ENCODE measurements around the gene RGR. TPM values are rescaled to one million over a fixed set of nuclear protein-coding genes. Genes with fewer than 3 reads are reported as not detected.

RGR gene
- total RNA-seq, 1 experiment from 2014 or later: not detected

DNA sequence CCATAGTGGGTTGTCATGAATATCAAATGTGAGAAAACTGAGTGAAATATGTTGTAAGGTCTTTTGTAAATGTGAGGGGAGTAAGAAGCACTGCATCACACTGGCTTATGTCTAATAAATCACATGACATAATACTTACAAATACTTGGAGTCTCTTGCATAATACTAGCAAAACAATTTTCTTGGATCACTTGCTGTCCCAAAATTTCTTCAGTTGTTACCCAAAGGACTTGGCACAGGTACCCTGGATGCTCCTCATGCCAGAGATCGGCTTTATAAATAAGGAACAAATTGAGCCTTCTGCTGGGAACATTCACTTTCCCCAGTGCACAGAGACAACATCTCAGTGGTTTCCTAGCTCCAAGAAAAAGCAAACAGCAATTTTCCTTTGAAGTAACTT, 14.5 kb upstream of the RGR start:
- Histone ChIP-seq H3K27me3 (ENCODE audit: insufficient read depth, low read length) (peaks cover 29% of the 10 kb centered on the region), H3K27ac (ENCODE audit: low read depth, low read length) (no peak overlapping the region), H2AFZ (ENCODE audit: low read depth, low read length, poor library complexity, severe bottlenecking) (no peak overlapping the region), H3K9me2 (ENCODE audit: insufficient read depth) (no peaks in the 10 kb centered on the region), H3K4me3 (replicated peaks in 1 of 2; ENCODE audit: low read depth in 1 of 2, low read length in 2 of 2) (no peak overlapping the region), H3K36me3 (ENCODE audit: control insufficient read depth in 1 of 2, insufficient read depth in 2 of 2, low read length in 2 of 2) (no peaks in the 10 kb centered on the region), H3K9me3 (ENCODE audit: control insufficient read depth in 1 of 2, insufficient read depth in 1 of 2, low read depth in 1 of 2, low read length in 2 of 2) (no peaks in the 10 kb centered on the region), H3K4me1 (ENCODE audit: control insufficient read depth in 1 of 2, insufficient read depth in 2 of 2, low read length in 2 of 2) (no peaks in the 10 kb centered on the region), H3K79me2 (ENCODE audit: insufficient read depth, low read length) (no peaks in the 10 kb centered on the region), H4K20me1 (ENCODE audit: insufficient read depth) (no peaks in the 10 kb centered on the region), H3K4me2 (ENCODE audit: low read length) (no peak overlapping the region), H3K9ac (ENCODE audit: low read length) (no peak overlapping the region)
- DNase-seq (ENCODE audit: low read depth, low spot score) (no peak), ATAC-seq (no peak)
- ChIA-PET RAD21 (ENCODE audit: low non-redundant PET in 1 of 2, low total read pairs in 2 of 2, uncharacterized antibody in 2 of 2, unreplicated experiment in 2 of 2) (no interaction called here), CTCF (no interaction called here), POLR2A (no interaction called here)
- intact Hi-C loops (cut with micrococcal nuclease): no loop called here
- TF ChIP-seq, protein P1, sequence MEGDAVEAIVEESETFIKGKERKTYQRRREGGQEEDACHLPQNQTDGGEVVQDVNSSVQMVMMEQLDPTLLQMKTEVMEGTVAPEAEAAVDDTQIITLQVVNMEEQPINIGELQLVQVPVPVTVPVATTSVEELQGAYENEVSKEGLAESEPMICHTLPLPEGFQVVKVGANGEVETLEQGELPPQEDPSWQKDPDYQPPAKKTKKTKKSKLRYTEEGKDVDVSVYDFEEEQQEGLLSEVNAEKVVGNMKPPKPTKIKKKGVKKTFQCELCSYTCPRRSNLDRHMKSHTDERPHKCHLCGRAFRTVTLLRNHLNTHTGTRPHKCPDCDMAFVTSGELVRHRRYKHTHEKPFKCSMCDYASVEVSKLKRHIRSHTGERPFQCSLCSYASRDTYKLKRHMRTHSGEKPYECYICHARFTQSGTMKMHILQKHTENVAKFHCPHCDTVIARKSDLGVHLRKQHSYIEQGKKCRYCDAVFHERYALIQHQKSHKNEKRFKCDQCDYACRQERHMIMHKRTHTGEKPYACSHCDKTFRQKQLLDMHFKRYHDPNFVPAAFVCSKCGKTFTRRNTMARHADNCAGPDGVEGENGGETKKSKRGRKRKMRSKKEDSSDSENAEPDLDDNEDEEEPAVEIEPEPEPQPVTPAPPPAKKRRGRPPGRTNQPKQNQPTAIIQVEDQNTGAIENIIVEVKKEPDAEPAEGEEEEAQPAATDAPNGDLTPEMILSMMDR (IDR thresholded peaks at IDR 0.05 in 2 of 3, conservative IDR thresholded peaks at IDR 0.05 in 1 of 3; ENCODE audit: borderline replicate concordance in 1 of 3, insufficient read depth in 1 of 3, low read depth in 2 of 3, low read length in 2 of 3): no peak
- TF ChIP-seq SRF (IDR thresholded peaks at IDR 0.05; ENCODE audit: low read depth) (no peak), ELF1 (IDR thresholded peaks at IDR 0.05; ENCODE audit: borderline replicate concordance, low read depth) (no peak), EGR1 (IDR thresholded peaks at IDR 0.05; ENCODE audit: low read depth) (no peak), YY1 (IDR thresholded peaks at IDR 0.05; ENCODE audit: extremely low read depth, insufficient replicate concordance, low read depth, low read length) (no peak), POLR2A (IDR thresholded peaks at IDR 0.05; ENCODE audit: borderline replicate concordance, extremely low read depth, insufficient read depth, insufficient read length) (no peak), RAD21 (IDR thresholded peaks at IDR 0.05; ENCODE audit: low read depth) (no peak), TCF7L2 (IDR thresholded peaks at IDR 0.05; ENCODE audit: borderline replicate concordance, extremely low read depth, insufficient read depth, insufficient read length) (no peak), JUND (IDR thresholded peaks at IDR 0.05) (no peak), SP1 (IDR thresholded peaks at IDR 0.05; ENCODE audit: low read depth) (no peak), EZH2 (IDR thresholded peaks at IDR 0.05) (no peak), EZH2phosphoT487 (IDR thresholded peaks at IDR 0.05; ENCODE audit: borderline replicate concordance) (no peak), SIN3A (IDR thresholded peaks at IDR 0.05; ENCODE audit: low read depth) (no peak)
- TF ChIP-seq, protein P2, sequence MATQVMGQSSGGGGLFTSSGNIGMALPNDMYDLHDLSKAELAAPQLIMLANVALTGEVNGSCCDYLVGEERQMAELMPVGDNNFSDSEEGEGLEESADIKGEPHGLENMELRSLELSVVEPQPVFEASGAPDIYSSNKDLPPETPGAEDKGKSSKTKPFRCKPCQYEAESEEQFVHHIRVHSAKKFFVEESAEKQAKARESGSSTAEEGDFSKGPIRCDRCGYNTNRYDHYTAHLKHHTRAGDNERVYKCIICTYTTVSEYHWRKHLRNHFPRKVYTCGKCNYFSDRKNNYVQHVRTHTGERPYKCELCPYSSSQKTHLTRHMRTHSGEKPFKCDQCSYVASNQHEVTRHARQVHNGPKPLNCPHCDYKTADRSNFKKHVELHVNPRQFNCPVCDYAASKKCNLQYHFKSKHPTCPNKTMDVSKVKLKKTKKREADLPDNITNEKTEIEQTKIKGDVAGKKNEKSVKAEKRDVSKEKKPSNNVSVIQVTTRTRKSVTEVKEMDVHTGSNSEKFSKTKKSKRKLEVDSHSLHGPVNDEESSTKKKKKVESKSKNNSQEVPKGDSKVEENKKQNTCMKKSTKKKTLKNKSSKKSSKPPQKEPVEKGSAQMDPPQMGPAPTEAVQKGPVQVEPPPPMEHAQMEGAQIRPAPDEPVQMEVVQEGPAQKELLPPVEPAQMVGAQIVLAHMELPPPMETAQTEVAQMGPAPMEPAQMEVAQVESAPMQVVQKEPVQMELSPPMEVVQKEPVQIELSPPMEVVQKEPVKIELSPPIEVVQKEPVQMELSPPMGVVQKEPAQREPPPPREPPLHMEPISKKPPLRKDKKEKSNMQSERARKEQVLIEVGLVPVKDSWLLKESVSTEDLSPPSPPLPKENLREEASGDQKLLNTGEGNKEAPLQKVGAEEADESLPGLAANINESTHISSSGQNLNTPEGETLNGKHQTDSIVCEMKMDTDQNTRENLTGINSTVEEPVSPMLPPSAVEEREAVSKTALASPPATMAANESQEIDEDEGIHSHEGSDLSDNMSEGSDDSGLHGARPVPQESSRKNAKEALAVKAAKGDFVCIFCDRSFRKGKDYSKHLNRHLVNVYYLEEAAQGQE (IDR thresholded peaks at IDR 0.05; ENCODE audit: low read depth): no peak
- TF ChIP-seq, protein P3, sequence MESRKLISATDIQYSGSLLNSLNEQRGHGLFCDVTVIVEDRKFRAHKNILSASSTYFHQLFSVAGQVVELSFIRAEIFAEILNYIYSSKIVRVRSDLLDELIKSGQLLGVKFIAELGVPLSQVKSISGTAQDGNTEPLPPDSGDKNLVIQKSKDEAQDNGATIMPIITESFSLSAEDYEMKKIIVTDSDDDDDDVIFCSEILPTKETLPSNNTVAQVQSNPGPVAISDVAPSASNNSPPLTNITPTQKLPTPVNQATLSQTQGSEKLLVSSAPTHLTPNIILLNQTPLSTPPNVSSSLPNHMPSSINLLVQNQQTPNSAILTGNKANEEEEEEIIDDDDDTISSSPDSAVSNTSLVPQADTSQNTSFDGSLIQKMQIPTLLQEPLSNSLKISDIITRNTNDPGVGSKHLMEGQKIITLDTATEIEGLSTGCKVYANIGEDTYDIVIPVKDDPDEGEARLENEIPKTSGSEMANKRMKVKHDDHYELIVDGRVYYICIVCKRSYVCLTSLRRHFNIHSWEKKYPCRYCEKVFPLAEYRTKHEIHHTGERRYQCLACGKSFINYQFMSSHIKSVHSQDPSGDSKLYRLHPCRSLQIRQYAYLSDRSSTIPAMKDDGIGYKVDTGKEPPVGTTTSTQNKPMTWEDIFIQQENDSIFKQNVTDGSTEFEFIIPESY (IDR thresholded peaks at IDR 0.05; ENCODE audit: extremely low read depth, insufficient replicate concordance, low read length): no peak
- TF ChIP-seq, protein P4, sequence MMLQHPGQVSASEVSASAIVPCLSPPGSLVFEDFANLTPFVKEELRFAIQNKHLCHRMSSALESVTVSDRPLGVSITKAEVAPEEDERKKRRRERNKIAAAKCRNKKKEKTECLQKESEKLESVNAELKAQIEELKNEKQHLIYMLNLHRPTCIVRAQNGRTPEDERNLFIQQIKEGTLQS (IDR thresholded peaks at IDR 0.05): no peak
- TF ChIP-seq, protein P5, sequence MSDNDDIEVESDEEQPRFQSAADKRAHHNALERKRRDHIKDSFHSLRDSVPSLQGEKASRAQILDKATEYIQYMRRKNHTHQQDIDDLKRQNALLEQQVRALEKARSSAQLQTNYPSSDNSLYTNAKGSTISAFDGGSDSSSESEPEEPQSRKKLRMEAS (IDR thresholded peaks at IDR 0.05): no peak
- BruUV-seq (replicated peaks): no TSS peak

Data from HCT116 (cell line).